Ishikawa (cell line): ENCODE measurements around the gene CUEDC1.

Source experiments
- CEBPB ChIP-seq: IDR thresholded peaks from 2 replicates; pipeline ENCODE4 v1.6.1; 2012
- CREB1 ChIP-seq: IDR thresholded peaks from 2 replicates; pipeline ENCODE4 v1.6.1; 2012; ENCODE audit warnings: low read depth
- EGR1 ChIP-seq: IDR thresholded peaks from 2 replicates; pipeline ENCODE4 v1.6.1; 2012
- EP300 ChIP-seq: IDR thresholded peaks from 2 replicates; pipeline ENCODE4 v1.6.1; 2012; ENCODE audit warnings: borderline replicate concordance
- FOXM1 ChIP-seq: IDR thresholded peaks from 2 replicates; pipeline ENCODE4 v1.6.1; 2012; ENCODE audit warnings: low read depth, borderline replicate concordance
- MAX ChIP-seq: IDR thresholded peaks from 2 replicates; pipeline ENCODE4 v1.6.1; 2012
- NFIC ChIP-seq: IDR thresholded peaks from 2 replicates; pipeline ENCODE4 v1.6.1; 2012
- RAD21 ChIP-seq: IDR thresholded peaks from 2 replicates; pipeline ENCODE4 v1.6.1; 2012; ENCODE audit warnings: low read depth
- REST ChIP-seq: IDR thresholded peaks from 2 replicates; pipeline ENCODE4 v1.6.1; 2012; ENCODE audit warnings: low read depth, mild to moderate bottlenecking
- TAF1 ChIP-seq: IDR thresholded peaks from 2 replicates; pipeline ENCODE4 v1.6.1; 2012; ENCODE audit warnings: low read depth, mild to moderate bottlenecking
- TCF12 ChIP-seq: IDR thresholded peaks from 2 replicates; pipeline ENCODE4 v1.6.1; 2012; ENCODE audit warnings: low read depth
- TEAD4 ChIP-seq: IDR thresholded peaks from 2 replicates; pipeline ENCODE4 v1.6.1; 2012
- USF1 ChIP-seq: IDR thresholded peaks from 2 replicates; pipeline ENCODE4 v1.6.1; 2012
- YY1 ChIP-seq: IDR thresholded peaks from 2 replicates; pipeline ENCODE4 v1.6.1; 2012; ENCODE audit warnings: low read depth
- ZBTB7A ChIP-seq: IDR thresholded peaks from 2 replicates; pipeline ENCODE4 v1.6.1; 2012; ENCODE audit warnings: low read depth

CUEDC1 gene

GRCh38 chr17:57874058-57874419 lies 81.2 kb downstream of the CUEDC1 start:
- TF ChIP-seq MAX (no peak), USF1 (no peak), CEBPB (no peak), TCF12 (no peak), TEAD4 (no peak), EP300 (no peak), EGR1 (no peak), REST (no peak), RAD21 (no peak), FOXM1 (no peak), ZBTB7A (no peak), NFIC (no peak), TAF1 (no peak), YY1 (no peak)

- TF ChIP-seq CEBPB (no peak), EGR1 (no peak), YY1 (no peak), ZBTB7A (no peak), USF1 (no peak), REST (no peak), TCF12 (no peak)
Measured at GRCh38 chr17:57873261-57874057, 81.8 kb downstream of the CUEDC1 start.

GRCh38 chr17:57872536-57872935 lies 82.7 kb downstream of the CUEDC1 start:
- TF ChIP-seq MAX (no peak), TEAD4 (no peak)

- TF ChIP-seq REST, result no peak
- TF ChIP-seq CREB1, result no peak
- TF ChIP-seq EGR1, result no peak
- no peak for TF ChIP-seq TCF12
- no peak for TF ChIP-seq USF1
- TF ChIP-seq RAD21, result no peak
- TF ChIP-seq YY1, result no peak
- TF ChIP-seq ZBTB7A, result no peak
- no peak for TF ChIP-seq CEBPB
- TF ChIP-seq TAF1, result no peak
- TF ChIP-seq EP300, result no peak
Measured at GRCh38 chr17:57871863-57872262, 83.3 kb downstream of the CUEDC1 start.
